HG02981 (cell line): Measurements from ENCODE around the gene PRKAA1.
"Not testable (repeated sequence)": the region's sequence is repeated elsewhere in the genome, so short reads cannot be mapped to it uniquely, and the experiment has no call there.

Experiments
- ATAC-seq: cut with Tn5 transposase; IDR thresholded peaks from one replicate; pipeline ENCODE4 v1.9.1; 2021; ENCODE audit warnings: mild to moderate bottlenecking, moderate library complexity; ENCODE audit not compliant: unreplicated experiment

PRKAA1 gene

DNA sequence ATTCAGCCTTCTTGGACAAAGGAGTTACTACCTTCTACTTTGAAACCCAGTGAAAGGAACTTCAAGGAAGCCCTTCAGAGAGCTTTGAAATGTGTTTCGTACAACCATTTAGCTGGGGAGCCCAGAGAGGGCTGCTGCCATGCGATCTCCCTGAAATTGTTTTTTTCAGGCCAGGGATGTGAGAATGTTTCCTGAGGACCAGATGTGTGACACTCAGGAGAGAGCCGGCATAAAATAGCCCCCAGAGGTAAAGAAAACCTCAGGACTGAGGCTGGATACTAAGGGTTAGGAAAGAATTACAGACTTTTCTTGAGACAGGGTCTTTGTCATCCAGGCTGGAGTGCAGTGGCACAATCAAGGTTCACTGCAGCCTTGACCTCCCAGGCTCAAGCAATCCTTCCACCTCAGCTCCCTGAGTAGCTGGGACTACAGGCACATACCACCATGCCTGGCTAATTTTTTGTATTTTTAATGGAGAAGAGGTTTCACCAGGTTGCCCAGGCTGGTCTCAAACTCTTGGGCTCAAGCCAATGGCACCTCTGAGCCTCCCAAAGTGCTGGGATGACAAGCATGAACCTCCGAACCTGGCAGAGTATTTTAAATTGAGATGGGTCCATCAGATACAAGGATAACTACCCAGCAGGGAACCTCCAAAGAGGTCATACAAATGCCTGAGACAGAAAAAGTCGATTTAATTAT lies 28.5 kb upstream of the PRKAA1 start:
- no peak for ATAC-seq

DNA sequence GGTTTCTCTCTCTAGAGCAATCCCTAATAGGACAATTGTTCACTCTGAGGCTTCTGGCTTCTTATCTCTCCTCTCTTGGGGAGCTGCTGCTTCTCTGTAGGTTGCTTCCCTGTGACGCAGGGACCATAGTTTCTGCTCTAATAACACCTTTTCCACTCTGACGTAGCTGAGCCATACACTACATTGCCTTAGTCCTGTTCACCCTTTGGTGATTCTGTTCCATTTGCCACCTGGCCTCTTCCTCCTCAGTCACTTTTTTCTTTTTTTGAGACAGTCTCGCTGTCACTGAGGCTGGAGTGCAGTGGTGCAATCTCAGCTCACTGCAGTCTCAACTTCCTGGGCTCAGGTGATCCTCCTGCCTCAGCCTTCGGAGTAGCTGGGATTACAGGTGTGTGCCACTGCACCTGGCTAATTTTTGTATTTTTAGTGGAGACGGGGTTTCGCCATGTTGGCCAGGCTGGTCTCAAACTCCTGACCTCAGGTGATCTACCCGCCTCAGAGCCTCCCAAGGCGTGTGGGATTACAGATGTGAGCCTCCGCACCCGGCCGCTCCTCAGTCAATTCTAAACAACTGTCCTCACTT lies 27.4 kb upstream of the PRKAA1 start:
- ATAC-seq: not testable (repeated sequence)

GRCh38 chr5:40823459-40823858 lies 25.3 kb upstream of the PRKAA1 start:
- no peak for ATAC-seq

- ATAC-seq: no peak
Observed at GRCh38 chr5:40813698-40814281, 15.6 kb upstream of the PRKAA1 start.

GRCh38 chr5:40812125-40812524 lies 14.0 kb upstream of the PRKAA1 start:
- ATAC-seq: no peak

DNA sequence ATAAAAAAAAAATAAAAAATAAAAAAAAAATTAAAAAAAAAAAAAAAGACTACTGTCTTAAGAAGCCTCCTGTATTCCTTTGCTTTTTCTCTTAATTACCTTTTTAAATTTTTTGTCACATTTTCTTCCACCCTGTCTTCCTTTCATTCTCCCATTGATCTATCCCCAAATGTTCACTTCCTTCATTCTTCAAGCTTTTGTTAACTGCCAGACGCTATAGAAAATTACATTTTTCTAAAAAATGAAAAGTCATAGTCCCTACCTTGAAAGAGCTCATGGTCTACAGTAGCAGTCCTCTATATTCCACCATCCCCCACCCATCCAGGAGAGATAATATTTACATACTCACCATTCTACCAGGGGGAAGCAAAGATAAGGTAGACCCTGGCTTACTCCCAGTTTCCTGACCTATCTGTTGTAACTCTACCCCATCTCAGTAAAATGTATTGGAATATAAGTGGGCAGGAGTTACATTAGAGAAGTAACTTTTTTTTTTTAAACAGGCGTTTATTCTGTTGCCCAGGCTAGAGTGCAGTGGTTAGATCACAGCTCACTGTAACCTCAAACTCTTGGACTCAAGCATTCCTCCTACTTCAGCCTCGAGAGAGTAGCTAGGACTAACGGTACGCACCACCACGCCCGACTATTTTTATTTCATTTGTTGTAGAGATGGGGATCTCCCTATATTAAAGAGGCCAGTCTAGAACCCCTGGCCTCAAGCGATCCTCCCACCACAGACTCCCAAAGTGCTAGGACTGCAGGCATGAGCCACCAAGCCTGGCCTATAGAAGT lies 3.8 kb upstream of the PRKAA1 start:
- ATAC-seq: no peak

- ATAC-seq: no peak
Observed at GRCh38 chr5:40799258-40799657, 1.1 kb upstream of the PRKAA1 start.

- ATAC-seq: no peak
Observed at GRCh38 chr5:40798801-40799210, 632 bp upstream of the PRKAA1 start.

- peak; percentile 29 for ATAC-seq
Observed at GRCh38 chr5:40797273-40798011, 732 bp downstream of the PRKAA1 start.

- ATAC-seq: no peak
Observed at GRCh38 chr5:40796487-40796889, 1.7 kb downstream of the PRKAA1 start.

- ATAC-seq: not testable (repeated sequence)
Observed at GRCh38 chr5:40794877-40795276, 3.3 kb downstream of the PRKAA1 start.

DNA sequence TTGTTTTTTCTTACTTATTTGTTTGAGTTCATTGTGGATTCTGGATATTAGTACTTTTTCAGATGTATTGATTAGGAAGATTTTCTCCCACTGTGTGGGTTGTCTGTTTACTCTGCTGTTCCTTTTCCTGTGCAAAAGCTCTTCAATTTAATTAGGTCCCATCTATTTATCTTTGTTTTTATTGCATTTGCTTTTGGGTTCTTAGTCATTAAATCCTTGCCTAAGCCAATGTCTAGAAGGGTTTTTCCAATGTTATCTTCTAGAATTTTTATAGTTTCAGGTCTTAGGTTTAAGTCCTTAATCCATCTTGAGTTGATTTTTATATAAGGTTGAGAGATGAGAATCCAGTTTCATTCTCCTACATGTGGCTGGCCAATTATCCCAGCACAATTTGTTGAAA lies 3.8 kb downstream of the PRKAA1 start:
- ATAC-seq: not testable (repeated sequence)

DNA sequence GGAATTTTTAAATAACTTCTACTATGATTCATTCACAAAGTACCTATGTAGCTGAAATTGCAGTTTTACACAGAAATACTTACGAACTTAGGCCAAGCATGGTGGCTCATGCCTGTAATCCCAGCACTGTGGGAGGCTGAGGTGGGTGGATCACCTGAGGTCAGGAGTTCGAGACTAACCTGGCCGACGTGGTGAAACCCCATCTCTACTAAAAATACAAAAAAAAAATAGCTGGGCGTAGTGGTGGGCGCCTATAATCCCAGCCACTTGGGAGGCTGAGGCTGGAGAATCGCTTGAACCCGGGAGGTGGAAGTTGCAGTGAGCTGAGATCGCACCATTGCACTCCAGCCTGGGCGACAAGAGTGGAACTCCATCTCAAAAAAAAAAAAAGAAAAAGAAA lies 5.5 kb downstream of the PRKAA1 start:
- not testable (repeated sequence) for ATAC-seq

- no peak for ATAC-seq
Observed at GRCh38 chr5:40791715-40792139, 6.4 kb downstream of the PRKAA1 start.

DNA sequence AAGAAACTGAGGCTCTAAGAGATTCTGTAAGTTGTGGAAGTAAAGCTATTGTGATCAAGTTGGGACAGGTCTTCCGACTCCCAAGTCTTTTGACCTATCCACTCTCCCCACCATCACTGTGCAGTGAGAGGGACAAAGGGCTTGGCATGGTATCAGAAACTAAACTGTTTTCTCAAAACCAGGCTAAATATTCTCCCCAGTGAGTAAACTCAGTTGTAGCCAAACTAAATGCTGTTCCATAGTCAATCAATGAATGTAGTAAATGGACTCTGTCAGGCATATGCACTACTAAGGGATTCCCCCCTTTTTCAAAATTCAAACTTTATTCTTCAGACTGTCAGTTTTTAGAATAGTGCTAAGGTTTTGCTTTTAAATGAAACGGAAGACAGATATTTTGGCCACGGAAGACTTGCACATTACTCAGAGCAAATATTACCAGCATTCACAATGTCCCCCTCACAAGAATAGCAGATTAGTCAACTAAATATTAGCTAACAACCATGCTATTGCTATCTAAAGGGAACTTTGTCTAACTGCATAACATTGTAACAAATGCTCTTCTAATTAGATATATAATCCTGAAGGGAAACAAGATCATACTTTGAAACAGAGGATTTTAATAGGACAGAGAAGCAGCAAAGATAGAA lies 7.1 kb downstream of the PRKAA1 start:
- no peak for ATAC-seq

- ATAC-seq: not testable (repeated sequence)
Observed at GRCh38 chr5:40788941-40789340, 9.2 kb downstream of the PRKAA1 start.

DNA sequence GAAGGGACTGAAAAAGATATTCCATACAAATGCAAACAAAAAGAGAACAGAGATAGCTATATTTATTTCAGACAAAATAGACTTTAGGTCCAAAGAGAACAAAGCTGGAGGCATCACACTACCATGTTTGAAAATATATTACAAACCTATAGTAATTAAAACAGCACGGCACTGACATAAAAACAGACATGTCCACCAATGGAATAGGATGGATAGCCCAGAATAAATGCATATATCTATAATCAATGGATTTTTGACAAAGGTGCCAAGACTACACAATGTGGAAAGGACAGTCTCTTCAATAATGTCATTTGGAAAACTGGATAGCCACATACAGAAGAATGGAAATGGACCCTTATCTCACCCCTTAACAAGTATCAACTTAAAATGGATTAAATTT lies 10.2 kb downstream of the PRKAA1 start:
- no peak for ATAC-seq

GRCh38 chr5:40786664-40787063 lies 11.5 kb downstream of the PRKAA1 start:
- ATAC-seq: not testable (repeated sequence)

- ATAC-seq: no peak
Observed at GRCh38 chr5:40784916-40785315, 13.3 kb downstream of the PRKAA1 start.

DNA sequence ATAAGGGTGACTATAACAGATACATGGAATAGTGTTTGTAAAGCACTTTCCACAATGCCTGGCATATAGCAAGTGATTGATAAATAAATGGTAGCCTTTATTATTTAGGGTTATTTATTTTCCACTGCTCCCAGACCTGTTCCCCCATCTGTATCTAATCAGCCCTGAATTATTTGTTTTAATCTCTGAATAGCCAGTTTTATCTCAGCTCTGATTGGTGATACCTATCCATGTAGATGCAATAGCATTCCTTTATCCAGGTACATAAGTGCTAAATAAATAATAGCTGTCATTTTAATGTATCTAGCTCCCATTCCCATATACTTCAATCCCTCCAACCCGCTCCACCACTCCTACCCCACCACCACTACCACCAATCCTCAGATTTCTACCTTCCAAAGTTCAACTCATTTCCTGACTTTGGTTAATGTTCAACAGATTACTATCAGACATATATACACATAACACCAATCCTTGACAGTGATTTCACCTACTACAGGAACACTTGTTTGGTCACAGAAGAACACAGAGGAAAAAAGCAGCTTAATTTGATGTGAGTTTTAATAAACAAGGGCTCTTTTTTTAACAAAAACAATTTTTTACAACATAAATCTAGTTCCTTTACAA lies 14.0 kb downstream of the PRKAA1 start:
- ATAC-seq: no peak
